HepG2 (cell line): Measurements from ENCODE around the gene COPS6.

Source experiments
- CTCF ChIP-seq: sonication (generic); formaldehyde crosslinking; IDR thresholded peaks from 2 replicates; pipeline ENCODE4 v1.5.0; 2020; ENCODE audit warnings: mild to moderate bottlenecking, missing genetic modification reagents, moderate library complexity
- RBM22 ChIP-seq: fragments of 200-400 bp; formaldehyde crosslinking; optimal IDR thresholded peaks from 2 replicates; pipeline ENCODE3; 2017; ENCODE audit warnings: mild to moderate bottlenecking, low read length, moderate library complexity
- ZNF121 ChIP-seq: sonication (generic); formaldehyde crosslinking; IDR thresholded peaks from 2 replicates; pipeline ENCODE4 v1.5.0; 2020; ENCODE audit warnings: mild to moderate bottlenecking, missing genetic modification reagents
- ZNF18 ChIP-seq: sonication (generic); formaldehyde crosslinking; IDR thresholded peaks from 2 replicates; pipeline ENCODE4 v1.8.0; 2022; ENCODE audit warnings: mild to moderate bottlenecking, missing genetic modification reagents; ENCODE audit not compliant: insufficient replicate concordance

GRCh38 chr7:100119970-100120732 lies 31.4 kb downstream of the COPS6 start:
- TF ChIP-seq RBM22 (no peak), ZNF18 (CRISPR knock-in tag) (peak; percentile 16), CTCF (CRISPR knock-in tag) (no peak), ZNF121 (CRISPR knock-in tag) (no peak)
